Measurements from ENCODE around the gene POC1A.
A peak's percentile ranks its signal among the peaks of the same experiment; 100 is the strongest.

The POC1A gene

GRCh38 chr3:52154135-52155094, at the start of gene POC1A:
Gene POC1A (minus strand): TSS chr3:52154423. CDS start chr3:52154372, 51 bp downstream.
- peak; percentile 91 for ATAC-seq
- DNase-seq = peak; percentile 89

- DNase-seq (no peak), ATAC-seq (no peak)
These were observed 49.5 kb upstream of the POC1A start for GRCh38 chr3:52203701-52204100.

GRCh38 chr3:52202384-52203077, 48.3 kb upstream of the POC1A start:
- no peak for ATAC-seq
- DNase-seq = no peak

GRCh38 chr3:52200981-52201679, 46.9 kb upstream of the POC1A start:
- DNase-seq (no peak), ATAC-seq (no peak)

- DNase-seq (no peak), ATAC-seq (no peak)
These were observed 44.7 kb upstream of the POC1A start for GRCh38 chr3:52198643-52199608.

GRCh38 chr3:52197842-52198625, 43.8 kb upstream of the POC1A start, which contains the start of gene ALAS1:
Gene ALAS1 (plus strand): TSS chr3:52198160. CDS start chr3:52199242, 1,082 bp downstream.
- peak; percentile 97 for DNase-seq

GRCh38 chr3:52197499-52197841, 43.2 kb upstream of the POC1A start:
- no peak for DNase-seq
- no peak for ATAC-seq

More at GRCh38 chr3:52197842-52198625, 43.8 kb upstream of the POC1A start, which contains the start of gene ALAS1:
- ATAC-seq = peak; percentile 94

- no peak for ATAC-seq
- no peak for DNase-seq
These were observed 42.8 kb upstream of the POC1A start for GRCh38 chr3:52196977-52197376.

GRCh38 chr3:52195823-52196331, 41.7 kb upstream of the POC1A start:
- ATAC-seq (no peak), DNase-seq (no peak)

- DNase-seq = no peak
- ATAC-seq = no peak
These were observed 41.0 kb upstream of the POC1A start for GRCh38 chr3:52195291-52195597.

GRCh38 chr3:52194485-52195290, 40.5 kb upstream of the POC1A start:
- DNase-seq (no peak), ATAC-seq (no peak)

- DNase-seq = no peak
- ATAC-seq = no peak
These were observed 38.8 kb upstream of the POC1A start for GRCh38 chr3:52193065-52193464.

GRCh38 chr3:52191663-52192062, 37.4 kb upstream of the POC1A start:
- DNase-seq (no peak), ATAC-seq (no peak)

- no peak for ATAC-seq
- DNase-seq = no peak
These were observed 36.3 kb upstream of the POC1A start for GRCh38 chr3:52190294-52191074.

- ATAC-seq (no peak), DNase-seq (no peak)
These were observed 34.3 kb upstream of the POC1A start for GRCh38 chr3:52188556-52188955.

- ATAC-seq (no peak), DNase-seq (no peak)
These were observed 32.5 kb upstream of the POC1A start for GRCh38 chr3:52186729-52187128.

GRCh38 chr3:52185837-52186236, 31.6 kb upstream of the POC1A start:
- no peak for DNase-seq
- no peak for ATAC-seq

- DNase-seq (no peak), ATAC-seq (no peak)
These were observed 31.1 kb upstream of the POC1A start for GRCh38 chr3:52185311-52185710.

GRCh38 chr3:52184690-52185089, 30.5 kb upstream of the POC1A start:
- DNase-seq = no peak
- no peak for ATAC-seq

All from stimulated activated naive CD8-positive, alpha-beta T cell treated with anti-CD3 and anti-CD28 coated beads, Interleukin-15, Interleukin-2, amounts not matched to agents 100 U/mL and 50 U/mL, for 24 hours (primary cell).